Stomach (tissue), 9 donors: ENCODE results near the gene SLC5A11. TPM values are rescaled to one million over a fixed set of nuclear protein-coding genes. Genes with fewer than 3 reads are reported as not detected.
A peak's percentile ranks its signal among the peaks of the same experiment; 100 is the strongest.

ENCODE experiments used
- DNase-seq, 2 donors: peaks; one replicate each; pipeline versions ENCODE4 v3.0.0 to v3.0.0-alpha.2; 2013 to 2019
- H3K27ac ChIP-seq, 5 donors: fragments of 200-600 bp in 4 of 5; sonication (generic) in 4 of 5; one replicate each; pipeline ENCODE4 v1.5.1; 2013 to 2019; ENCODE audit warnings: mild to moderate bottlenecking in 1 of 5, moderate library complexity in 1 of 5
- H3K27me3 ChIP-seq, 3 donors: fragments of 200-600 bp; sonication (generic); one replicate each; pipeline ENCODE4 v1.5.1; 2017 to 2019; ENCODE audit warnings: mixed run types in 1 of 3
- H3K36me3 ChIP-seq, 4 donors: fragments of 200-600 bp; sonication (generic); 1 replicate in 3 of 4; 2 replicates in 1 of 4; pipeline ENCODE4 v1.5.1; 2016 to 2019
- H3K4me1 ChIP-seq, 4 donors: fragments of 200-600 bp; sonication (generic); one replicate each; pipeline ENCODE4 v1.5.1; 2016 to 2019
- H3K4me3 ChIP-seq, 4 donors: fragments of 200-600 bp; sonication (generic) in 3 of 4; one replicate each; pipeline ENCODE4 v1.5.1; 2016 to 2019; ENCODE audit warnings: mild to moderate bottlenecking in 1 of 4
- H3K9me3 ChIP-seq, 4 donors: fragments of 200-600 bp; sonication (generic); one replicate each; pipeline ENCODE4 v1.5.1; 2016 to 2019
- CTCF ChIP-seq, 7 experiments: fragments of 450-650 bp in 4 of 7; fragments of 200-600 bp in 3 of 7; sonication (generic) in 3 of 7; IDR thresholded peaks; one replicate each; pipeline ENCODE4 v1.5.1; 2016 to 2019; ENCODE audit warnings: antibody characterized with exemption in 7 of 7, control low read depth in 2 of 7, mild to moderate bottlenecking in 1 of 7
- EP300 ChIP-seq: sonication (generic); formaldehyde crosslinking; IDR thresholded peaks from one replicate; pipeline ENCODE4 v1.6.1; 2017; ENCODE audit warnings: antibody characterized with exemption
- POLR2A ChIP-seq, 4 donors: fragments of 450-650 bp; IDR thresholded peaks; one replicate each; pipeline ENCODE4 v1.6.1; 2016; ENCODE audit warnings: antibody characterized with exemption in 4 of 4, control low read depth in 2 of 4, mild to moderate bottlenecking in 1 of 4, moderate library complexity in 1 of 4
- POLR2AphosphoS5 ChIP-seq, 3 donors: sonication (generic); formaldehyde crosslinking; IDR thresholded peaks; one replicate each; pipeline ENCODE4 v1.6.1; 2016; ENCODE audit warnings: antibody characterized with exemption in 3 of 3
- WGBS, 5 donors: extraction: QIAGEN DNeasy Blood & Tissue Kit in 3 of 5; methylation state at CpG; one replicate each; pipeline versions ENCODE4 v1.1.5 to v1.1.7; 2013 to 2018; 5-methylcytosine and 5-hydroxymethylcytosine counted together
- intact Hi-C: fragments of 100-400 bp; cut with DNase I; formaldehyde crosslinking; loops from one replicate; pipeline ENCODE4 v1.15.1; 2023; ENCODE audit warnings: low total_unique reads
- polyA plus RNA-seq, 3 donors: library from polyadenylated mRNA; stranded (reverse); fragments of 200-250 nt; gene quantifications; one replicate each; pipeline ENCODE4 v1.2.3, GENCODE V29; 2013
- total RNA-seq, 5 donors: library from RNA; depleted of rRNA; stranded (reverse); fragments of >200 nt; gene quantifications; one replicate each; pipeline versions ENCODE4 v1.1.0 to v1.2.3, GENCODE V29; 2014 to 2016
- donor health status: healthy with polysubstance abuse.
- donor health status: Bipolar disorder and iron deficiency.
- donor health status: healthy.

Gene SLC5A11
- total and polyA plus RNA-seq, 8 donors: not detected

GRCh38 chr16:24819462-24820040, 26.2 kb upstream of the SLC5A11 start:
- Histone ChIP-seq H3K4me1 (no peaks in the 10 kb centered on the region), H3K36me3 (peaks cover 88 to 100% (median 100%) of the 10 kb centered on the region in 4 donors), H3K27ac (peak overlapping the region in 3 of 5 donors; percentile 4 to 43 (median 27)), H3K27me3 (no peaks in the 10 kb centered on the region), H3K4me3 (no peak overlapping the region), H3K9me3 (no peaks in the 10 kb centered on the region)
- intact Hi-C loops: no loop called here
- TF ChIP-seq POLR2A (IDR thresholded peaks at IDR 0.05) (no peak), EP300 (no peak), CTCF (IDR thresholded peaks at IDR 0.05) (no peak), POLR2AphosphoS5 (IDR thresholded peaks at IDR 0.05) (no peak)
- WGBS, 5 donors: 57 to 80% (median 69%) methylated on average over 2 of the region's 2 CpGs
- no peak for DNase-seq

GRCh38 chr16:24820522-24820921, 25.2 kb upstream of the SLC5A11 start:
- TF ChIP-seq POLR2AphosphoS5 (IDR thresholded peaks at IDR 0.05): no peak
- no peak for TF ChIP-seq EP300
- TF ChIP-seq CTCF (IDR thresholded peaks at IDR 0.05): no peak
- no peak for TF ChIP-seq POLR2A (IDR thresholded peaks at IDR 0.05)
- intact Hi-C loops: no loop called here
- 60 to 88% (median 76%) methylated on average over 1 of the region's 1 CpG for WGBS, 5 donors
- H3K4me3 ChIP-seq: no peak overlapping the region
- H3K4me1 ChIP-seq: no peaks in the 10 kb centered on the region
- peaks cover 81 to 100% (median 96%) of the 10 kb centered on the region in 4 donors for H3K36me3 ChIP-seq
- H3K9me3 ChIP-seq: no peaks in the 10 kb centered on the region
- H3K27me3 ChIP-seq: no peaks in the 10 kb centered on the region
- DNase-seq: no peak
- H3K27ac ChIP-seq: peak overlapping the region in 1 of 5 donors; percentile 4

DNA sequence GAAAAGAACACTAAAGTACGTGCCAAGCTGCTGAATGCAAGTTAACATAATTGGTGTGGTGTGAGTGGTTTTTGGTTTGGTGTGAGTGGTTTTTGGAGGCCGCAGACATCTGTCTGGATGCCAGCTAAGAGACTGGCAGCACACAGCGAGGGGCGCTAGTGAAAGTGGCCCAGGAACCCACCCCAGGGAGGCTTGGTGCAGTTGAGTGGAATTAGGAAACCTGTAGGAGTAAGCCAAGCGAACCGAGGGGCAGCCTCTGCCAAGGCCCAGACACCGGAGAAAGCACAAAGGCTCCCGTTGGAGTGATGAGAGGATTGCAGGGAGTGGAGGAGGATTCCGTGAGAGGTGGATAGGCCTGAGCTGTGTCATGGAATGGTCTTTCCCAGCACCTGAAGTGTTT, 24.6 kb upstream of the SLC5A11 start:
- Histone ChIP-seq H3K9me3 (no peaks in the 10 kb centered on the region), H3K4me1 (no peaks in the 10 kb centered on the region), H3K36me3 (peaks cover 80 to 100% (median 96%) of the 10 kb centered on the region in 4 donors), H3K4me3 (no peak overlapping the region), H3K27ac (no peak overlapping the region), H3K27me3 (no peaks in the 10 kb centered on the region)
- no peak for TF ChIP-seq EP300
- WGBS, 5 donors: 85 to 96% (median 89%) methylated on average over 9 of the region's 9 CpGs
- no peak for DNase-seq
- intact Hi-C loops: no loop called here

DNA sequence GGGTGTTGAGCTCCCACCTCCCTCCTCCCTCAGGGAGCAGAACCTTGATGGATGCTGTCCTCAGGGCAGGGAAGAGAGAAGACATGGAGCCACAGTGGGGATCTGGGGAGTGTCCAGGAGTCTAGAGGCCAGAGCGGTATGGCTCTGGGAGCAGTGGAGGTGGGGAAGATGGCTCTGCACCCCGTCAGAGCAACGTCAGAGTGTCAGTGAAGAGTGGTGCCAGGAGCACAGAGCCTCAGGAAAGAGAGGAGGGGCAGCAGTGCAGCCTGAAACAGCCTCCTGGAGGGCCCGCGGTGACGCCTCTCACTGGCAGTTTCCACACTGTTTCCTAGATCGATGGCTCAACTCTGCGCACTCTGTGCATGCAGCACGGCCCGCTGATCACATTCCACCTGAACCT, 23.2 kb upstream of the SLC5A11 start:
- 81 to 92% (median 86%) methylated on average over 10 of the region's 10 CpGs for WGBS, 5 donors
- Histone ChIP-seq H3K36me3 (peaks cover 78 to 100% (median 96%) of the 10 kb centered on the region in 4 donors), H3K9me3 (no peaks in the 10 kb centered on the region), H3K4me1 (no peaks in the 10 kb centered on the region), H3K4me3 (no peak overlapping the region), H3K27me3 (no peaks in the 10 kb centered on the region), H3K27ac (no peak overlapping the region)
- TF ChIP-seq POLR2AphosphoS5 (IDR thresholded peaks at IDR 0.05): no peak
- TF ChIP-seq POLR2A (IDR thresholded peaks at IDR 0.05): no peak
- TF ChIP-seq CTCF (IDR thresholded peaks at IDR 0.05): no peak
- TF ChIP-seq EP300: no peak
- no peak for DNase-seq
- intact Hi-C loops: no loop called here

DNA sequence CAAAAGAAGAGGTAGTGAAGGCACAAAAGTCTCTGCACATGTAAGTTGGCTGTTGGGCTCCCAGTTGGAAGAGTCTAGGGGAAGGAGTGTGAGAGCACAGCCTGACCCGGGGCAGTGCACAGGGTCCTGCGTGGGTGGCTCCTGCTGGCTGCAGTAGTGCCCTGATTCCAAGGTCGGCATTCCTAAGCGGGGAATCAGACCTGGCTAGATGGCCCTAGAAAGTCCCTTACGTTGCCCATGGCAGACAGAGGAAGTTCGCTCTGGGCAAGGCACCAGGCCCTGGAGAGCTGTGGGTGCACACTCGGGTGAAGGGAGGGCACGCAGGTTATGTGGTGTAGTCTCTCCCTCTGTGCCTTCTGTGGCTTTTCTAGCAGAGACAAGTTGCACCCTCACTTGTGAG, 22.8 kb upstream of the SLC5A11 start:
- Histone ChIP-seq H3K4me1 (no peaks in the 10 kb centered on the region), H3K27ac (no peak overlapping the region), H3K27me3 (no peaks in the 10 kb centered on the region), H3K9me3 (no peaks in the 10 kb centered on the region), H3K36me3 (peaks cover 78 to 100% (median 96%) of the 10 kb centered on the region in 4 donors), H3K4me3 (no peak overlapping the region)
- intact Hi-C loops: no loop called here
- WGBS, 5 donors: 88 to 96% (median 89%) methylated on average over 8 of the region's 8 CpGs
- no peak for DNase-seq
- no peak for TF ChIP-seq EP300
